Stimulated activated CD8-positive, alpha-beta memory T cell treated with anti-CD3 and anti-CD28 coated beads, Interleukin-7, amount 100 ng/mL, for 4 hours (primary cell): Measurements from ENCODE around the gene ATG7.
"Not testable (repeated sequence)": the region's sequence is repeated elsewhere in the genome, so short reads cannot be mapped to it uniquely, and the experiment has no call there.

ENCODE experiments used
- DNase-seq, 2 donors: peaks; one replicate each; pipeline ENCODE4 v3.0.0-alpha.2; 2020; ENCODE audit warnings: low read depth in 2 of 2

ATG7 gene

DNA sequence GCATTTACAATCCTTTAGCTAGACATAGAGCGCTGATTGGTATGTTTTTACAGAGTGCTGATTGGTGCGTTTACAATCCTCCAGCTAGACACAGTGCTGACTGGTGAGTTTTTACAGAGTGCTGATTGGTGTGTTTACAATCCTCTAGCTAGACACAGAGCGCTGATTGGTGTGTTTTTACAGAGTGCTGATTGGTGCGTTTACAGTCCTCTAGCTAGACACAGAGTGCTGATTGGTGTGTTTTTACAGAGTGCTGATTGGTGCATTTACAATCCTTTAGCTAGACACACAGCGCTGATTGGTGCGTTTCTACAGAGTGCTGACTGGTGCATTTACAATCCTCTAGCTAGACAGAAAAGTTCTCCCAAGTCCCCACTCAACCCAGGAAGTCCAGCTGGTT is 76.7 kb downstream of the ATG7 start:
- not testable (repeated sequence) for DNase-seq

DNA sequence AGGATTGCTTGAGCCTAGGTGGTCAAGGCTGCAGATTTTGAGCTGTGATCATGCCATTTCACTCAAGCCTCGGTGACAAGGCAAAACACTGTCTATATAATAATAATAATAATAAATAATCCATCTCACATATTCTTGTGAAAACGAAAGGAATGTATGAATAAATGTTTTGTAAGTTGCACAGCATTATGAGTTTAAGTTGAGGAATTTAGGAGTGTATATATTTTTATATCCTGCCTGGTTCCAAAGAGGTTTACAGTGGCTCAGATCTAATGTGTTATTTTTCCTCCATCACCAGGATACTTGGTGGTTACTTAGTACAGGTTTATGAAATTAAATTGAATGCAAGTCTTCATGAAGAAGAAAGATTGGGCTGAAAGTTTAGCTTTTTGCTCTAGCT is 77.2 kb downstream of the ATG7 start:
- no peak for DNase-seq

DNA sequence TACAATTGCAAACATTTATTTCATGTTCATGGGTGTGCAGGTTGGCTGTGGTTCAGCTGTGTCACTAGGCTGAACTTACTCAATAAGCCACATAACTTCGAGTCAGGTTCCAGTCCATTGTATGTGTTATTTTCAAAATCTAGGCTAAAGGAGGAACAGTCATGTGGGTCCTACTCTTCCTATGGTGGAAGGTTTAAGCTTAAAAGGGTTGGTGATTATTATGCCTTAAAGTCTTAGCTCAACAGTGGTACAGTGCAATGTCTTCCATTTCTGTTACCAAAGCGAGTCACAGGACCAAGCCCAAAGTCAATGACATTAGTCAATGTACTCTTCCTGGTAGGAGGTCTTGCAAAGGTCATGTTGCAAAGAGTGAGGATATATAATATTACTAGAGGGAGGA is 78.2 kb downstream of the ATG7 start:
- DNase-seq, result no peak

- no peak for DNase-seq
Measured at GRCh38 chr3:11351451-11351850, 79.3 kb downstream of the ATG7 start.

DNA sequence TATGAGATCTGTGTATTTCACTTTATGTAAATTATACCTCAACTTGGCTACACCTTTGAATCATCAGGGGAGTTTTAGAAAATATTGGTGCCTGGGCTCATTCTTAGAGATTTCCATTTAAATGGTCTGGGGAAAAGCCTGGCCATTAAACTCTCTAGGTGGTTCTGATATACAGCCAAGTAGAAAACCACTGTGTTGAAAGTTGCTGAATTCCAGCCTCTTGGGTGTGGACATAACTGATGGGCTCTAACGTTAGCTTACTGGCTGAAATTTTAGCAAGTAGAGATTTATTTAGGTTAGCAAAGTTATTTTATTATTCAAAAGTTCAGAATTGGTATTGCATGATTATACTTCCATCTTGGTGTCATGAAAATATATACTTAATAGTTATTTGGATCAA is 84.1 kb downstream of the ATG7 start:
- no peak for DNase-seq

- no peak for DNase-seq
Measured at GRCh38 chr3:11362600-11362999, 90.4 kb downstream of the ATG7 start.

DNA sequence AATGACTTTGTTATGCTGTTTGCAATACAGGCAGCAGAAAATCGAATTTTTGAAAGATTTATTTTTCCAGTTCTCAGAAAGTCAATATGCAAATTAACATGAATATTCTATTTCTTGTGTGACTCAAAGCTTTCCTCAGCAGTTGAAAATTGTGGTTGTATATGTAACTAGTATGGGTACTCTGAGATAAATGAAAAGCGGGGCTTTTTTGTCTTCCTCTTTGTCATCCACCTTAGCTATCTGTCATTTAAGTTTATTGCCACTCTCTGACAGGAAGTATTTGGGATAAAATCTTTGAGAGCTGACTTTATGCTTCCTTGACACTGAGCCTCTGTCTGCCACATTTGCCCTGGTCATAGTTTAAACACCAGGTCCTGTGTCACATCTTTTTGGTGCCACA is 91.5 kb downstream of the ATG7 start:
- DNase-seq, result no peak

- no peak for DNase-seq
Measured at GRCh38 chr3:11364181-11364580, 92.0 kb downstream of the ATG7 start.

- no peak for DNase-seq
Measured at GRCh38 chr3:11367143-11367693, 95.0 kb downstream of the ATG7 start.

- DNase-seq, result no peak
Measured at GRCh38 chr3:11370191-11370590, 98.0 kb downstream of the ATG7 start.

- no peak for DNase-seq
Measured at GRCh38 chr3:11370966-11371365, 98.8 kb downstream of the ATG7 start.

DNA sequence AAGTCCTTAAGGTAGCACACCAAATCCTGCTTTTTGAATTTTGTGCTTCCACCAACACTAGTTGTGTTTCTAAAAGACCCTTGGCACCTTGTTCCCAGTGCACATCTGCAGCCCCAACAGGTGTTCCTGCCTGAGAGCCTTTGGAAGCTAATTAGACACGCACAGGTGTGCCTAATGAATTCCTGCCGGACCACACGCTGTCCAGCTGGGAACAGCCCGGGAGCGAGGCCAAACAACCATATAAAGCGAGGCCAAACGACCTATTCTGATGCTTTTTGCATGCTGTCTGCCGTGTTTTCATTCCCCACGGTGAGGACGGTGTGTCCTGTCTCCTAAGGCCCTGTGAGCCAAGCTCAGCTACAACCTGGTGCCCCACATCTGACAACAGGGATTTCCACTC is 99.5 kb downstream of the ATG7 start:
- DNase-seq, result no peak

DNA sequence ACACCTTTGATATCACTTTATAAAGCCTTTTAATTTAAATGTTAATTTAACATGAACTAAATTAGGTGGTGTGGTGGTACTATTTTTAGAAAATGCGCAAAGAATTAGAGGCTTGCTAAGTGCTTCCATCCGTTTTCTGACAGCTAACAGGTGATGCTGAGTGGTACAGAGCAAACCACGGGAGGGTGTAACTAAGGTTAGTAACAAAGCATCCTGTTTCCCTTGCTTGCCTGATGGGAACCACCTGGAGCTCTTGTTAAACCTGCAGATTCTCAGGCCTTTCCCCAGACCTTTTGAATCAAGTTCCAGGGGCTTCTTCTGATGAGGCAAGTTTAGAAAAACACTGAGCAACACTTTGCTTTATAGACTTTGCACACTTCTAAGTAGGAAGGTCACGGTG is 101.0 kb downstream of the ATG7 start:
- DNase-seq, result no peak

- no peak for DNase-seq
Measured at GRCh38 chr3:11373654-11374053, 101.5 kb downstream of the ATG7 start.

DNA sequence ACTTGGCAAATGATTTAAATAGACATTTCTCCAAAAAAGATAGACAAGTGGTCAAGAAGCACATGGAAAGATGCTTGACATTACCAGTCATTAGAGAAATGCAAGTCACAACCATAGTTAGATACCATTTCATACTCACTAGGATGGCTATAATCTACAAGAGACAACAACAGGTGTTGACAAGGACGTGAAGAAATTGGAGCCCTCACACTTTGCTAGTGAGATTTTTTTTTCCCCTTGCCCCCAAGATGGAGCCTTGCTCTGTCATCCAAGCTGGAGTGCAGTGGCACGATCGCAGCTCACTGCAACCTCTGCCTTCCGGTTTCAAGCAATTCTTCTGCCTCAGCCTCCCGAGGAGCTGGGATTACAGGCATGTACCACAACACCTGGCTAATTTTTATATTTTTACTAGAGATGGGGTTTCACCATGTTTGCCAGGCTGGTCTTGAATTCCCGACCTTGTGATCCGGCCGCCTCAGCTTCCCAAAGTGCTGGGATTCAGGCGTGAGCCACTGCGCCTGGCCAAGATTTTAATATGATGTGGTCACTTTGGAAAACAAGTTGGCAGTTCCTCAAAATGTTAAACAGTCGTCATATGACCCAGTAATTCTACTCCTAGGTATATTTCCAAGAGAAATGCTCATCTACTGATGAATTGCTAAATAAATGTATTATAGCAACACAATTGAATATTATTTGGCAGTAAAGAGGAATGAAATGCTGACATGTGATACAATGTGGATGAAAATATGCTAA is 103.3 kb downstream of the ATG7 start:
- no peak for DNase-seq

DNA sequence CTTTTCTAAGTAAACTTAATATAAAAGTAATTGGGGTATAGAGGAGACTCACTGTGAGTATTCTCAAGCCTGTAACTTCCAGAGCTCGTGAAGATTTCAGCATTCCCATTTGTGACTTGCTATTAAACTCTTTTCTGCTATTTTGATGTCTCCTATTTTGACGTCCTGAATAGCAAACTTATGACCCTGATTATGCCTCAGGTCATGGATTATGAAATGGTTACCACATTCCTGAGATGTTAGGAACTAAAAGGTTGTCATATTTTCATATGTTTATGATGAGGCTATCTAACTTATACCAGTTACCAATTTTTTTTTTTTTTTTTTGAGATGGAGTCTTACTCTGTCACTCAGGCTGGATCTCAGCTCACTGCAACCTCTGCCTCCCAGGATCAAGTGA is 105.5 kb downstream of the ATG7 start:
- DNase-seq, result no peak

DNA sequence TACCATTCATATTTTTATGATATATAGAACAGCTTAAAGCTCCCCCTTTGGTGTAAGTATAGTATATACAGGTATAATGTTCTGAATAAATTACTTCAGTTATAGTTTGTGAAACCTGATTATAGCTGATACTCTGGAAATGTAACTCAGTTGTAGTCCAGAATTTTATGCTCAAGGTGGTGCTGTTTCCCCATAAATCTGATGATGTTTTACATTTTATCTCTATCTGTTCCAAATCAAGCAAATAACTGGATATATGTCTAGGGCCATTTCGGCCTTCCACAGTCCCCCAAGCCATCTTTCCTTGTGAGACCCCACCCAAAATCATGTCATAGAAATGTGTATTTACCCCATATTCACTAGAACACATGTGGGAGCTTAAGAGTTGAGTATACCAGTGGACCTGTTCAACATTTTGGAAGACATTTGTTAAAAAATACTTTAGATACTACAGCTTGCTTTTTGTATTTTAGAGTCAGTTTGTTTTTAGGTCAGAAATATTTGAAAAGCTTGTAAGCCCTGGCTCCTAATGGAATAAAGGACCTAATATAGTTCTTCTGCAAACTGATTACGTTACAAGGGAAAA is 107.1 kb downstream of the ATG7 start:
- no peak for DNase-seq

- no peak for DNase-seq
Measured at GRCh38 chr3:11379824-11380701, 107.9 kb downstream of the ATG7 start.

DNA sequence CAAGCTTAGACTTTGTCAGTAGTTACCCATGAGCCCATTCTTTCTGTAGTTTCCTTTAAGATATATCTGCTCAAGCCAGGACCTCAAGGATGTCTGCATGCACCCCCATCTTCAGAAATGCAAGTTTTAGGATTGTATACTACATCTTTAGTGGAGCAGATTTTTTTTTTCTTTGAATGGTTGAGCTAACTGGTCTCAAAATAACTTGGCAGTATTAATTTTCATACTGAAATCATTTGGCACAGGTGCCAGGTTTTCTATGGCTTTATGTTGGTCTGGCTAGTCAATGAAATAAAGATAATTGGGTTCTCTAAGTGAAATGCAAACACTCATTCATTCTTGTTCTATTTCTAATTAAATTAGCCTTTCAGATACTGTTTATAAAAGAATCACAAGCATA is 108.9 kb downstream of the ATG7 start:
- no peak for DNase-seq

DNA sequence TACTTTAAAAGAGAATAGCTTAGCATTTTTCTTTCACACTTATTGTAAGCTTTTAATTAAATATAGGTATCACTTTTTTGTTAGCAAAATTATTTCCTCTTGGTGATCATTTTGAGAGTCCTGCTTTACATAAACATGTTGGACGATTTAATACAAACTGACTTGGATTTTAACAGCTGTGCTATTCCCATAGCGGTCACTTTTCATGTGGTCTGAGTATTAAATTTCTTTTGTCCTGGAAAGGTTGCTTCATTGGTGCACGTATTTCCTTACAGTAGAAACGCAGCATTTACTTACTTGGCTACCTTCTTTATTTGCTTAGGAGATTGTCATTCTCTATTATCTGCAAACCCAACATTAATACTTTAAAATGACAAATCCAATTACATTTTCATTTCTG is 109.4 kb downstream of the ATG7 start:
- no peak for DNase-seq

GRCh38 chr3:11382146-11382745 is 110.0 kb downstream of the ATG7 start:
- no peak for DNase-seq

GRCh38 chr3:11384074-11384473 is 111.9 kb downstream of the ATG7 start:
- no peak for DNase-seq
